Ovary (tissue), 9 donors: ENCODE data around the gene CD81. TPM values are rescaled to one million over a fixed set of nuclear protein-coding genes. Genes with fewer than 3 reads are reported as not detected.
A peak's percentile ranks its signal among the peaks of the same experiment; 100 is the strongest.

Experiments
- DNase-seq, 5 donors: peaks; one replicate each; pipeline ENCODE4 v3.0.0-alpha.2; 2019 to 2020
- H3K27ac ChIP-seq, 2 donors: fragments of 200-600 bp; one replicate each; pipeline versions ENCODE4 v1.5.1 to v1.8.0; 2019 to 2022
- H3K27me3 ChIP-seq: fragments of 200-600 bp; one replicate; pipeline ENCODE4 v1.8.0; 2022
- H3K36me3 ChIP-seq: fragments of 200-600 bp; sonication (generic); one replicate; pipeline ENCODE4 v1.5.1; 2019
- H3K4me1 ChIP-seq: one replicate; pipeline ENCODE4 v1.8.1; 2013; ENCODE audit warnings: mild to moderate bottlenecking, moderate library complexity; ENCODE audit not compliant: insufficient read depth
- H3K4me3 ChIP-seq: fragments of 200-600 bp; sonication (generic); one replicate; pipeline ENCODE4 v1.5.1; 2017
- H3K9me3 ChIP-seq, 2 donors: fragments of 200-600 bp in 1 of 2; sonication (generic) in 1 of 2; one replicate each; pipeline versions ENCODE4 v1.5.1 to v1.8.1; 2013 to 2019; ENCODE audit warnings: mild to moderate bottlenecking in 1 of 2, moderate library complexity in 1 of 2
- EP300 ChIP-seq: sonication (generic); formaldehyde crosslinking; IDR thresholded peaks from one replicate; pipeline ENCODE4 v1.6.1; 2017; ENCODE audit warnings: antibody characterized with exemption
- POLR2A ChIP-seq: fragments of 450-650 bp; IDR thresholded peaks from one replicate; pipeline ENCODE4 v1.6.1; 2017; ENCODE audit warnings: antibody characterized with exemption, mild to moderate bottlenecking, moderate library complexity
- WGBS, 3 donors: extraction: QIAGEN DNeasy Blood & Tissue Kit in 1 of 3; methylation state at CpG; one replicate each; pipeline versions ENCODE4 v1.1.5 to v1.1.7; 2013 to 2017; 5-methylcytosine and 5-hydroxymethylcytosine counted together
- intact Hi-C, 4 donors: fragments of 100-400 bp; cut with DNase I; formaldehyde crosslinking; loops; one replicate each; pipeline versions ENCODE4 v1.11.0 to v1.15.1; 2022 to 2023
- polyA plus RNA-seq, 2 donors: library from polyadenylated mRNA; stranded (reverse); fragments of 200-250 nt in 1 of 2; fragments of 350-450 nt in 1 of 2; fragmentation: Illumina TruSeq in 1 of 2; extraction: RNeasy Lipid Tissue Mini Kit (QIAGEN cat#74804) in 1 of 2; gene quantifications; one replicate each; pipeline ENCODE4 v1.2.3, GENCODE V29; 2013 to 2014
- total RNA-seq, 7 donors: library from RNA; depleted of rRNA in 2 of 7; stranded (reverse); fragments of >200 nt in 2 of 7; fragmentation: NEBNext Ultra II Directional in 3 of 7; extraction: Animal tissue kit (Norgen Biotek cat#: 25700) in 3 of 7; gene quantifications; one replicate each; pipeline versions ENCODE4 v1.1.0 to v1.2.4, GENCODE V29; 2016 to 2023
- TF ChIP-seq, protein P1 (sequence below), 3 donors: fragments of 450-650 bp in 2 of 3; fragments of 200-600 bp in 1 of 3; IDR thresholded peaks; one replicate each; pipeline versions ENCODE4 v1.5.1 to v1.8.0; 2016 to 2022; ENCODE audit warnings: antibody characterized with exemption in 3 of 3, mild to moderate bottlenecking in 1 of 3
- donor health status: DM: no; HTN: no; CAD: no; lungs with moderate emphysema.
- donor health status: DM: no; HTN: no; CAD: no.
- donor health status: Bipolar disorder and iron deficiency.
- donor health status: DM: yes; HTN: yes; CAD: no.
- donor health status: DM: no; HTN: no; CAD: no.
- donor health status: DM: yes; HTN: yes; CAD: no.

The CD81 gene
- total and polyA plus RNA-seq, 9 donors = 206 to 723 (median 541) TPM

DNA sequence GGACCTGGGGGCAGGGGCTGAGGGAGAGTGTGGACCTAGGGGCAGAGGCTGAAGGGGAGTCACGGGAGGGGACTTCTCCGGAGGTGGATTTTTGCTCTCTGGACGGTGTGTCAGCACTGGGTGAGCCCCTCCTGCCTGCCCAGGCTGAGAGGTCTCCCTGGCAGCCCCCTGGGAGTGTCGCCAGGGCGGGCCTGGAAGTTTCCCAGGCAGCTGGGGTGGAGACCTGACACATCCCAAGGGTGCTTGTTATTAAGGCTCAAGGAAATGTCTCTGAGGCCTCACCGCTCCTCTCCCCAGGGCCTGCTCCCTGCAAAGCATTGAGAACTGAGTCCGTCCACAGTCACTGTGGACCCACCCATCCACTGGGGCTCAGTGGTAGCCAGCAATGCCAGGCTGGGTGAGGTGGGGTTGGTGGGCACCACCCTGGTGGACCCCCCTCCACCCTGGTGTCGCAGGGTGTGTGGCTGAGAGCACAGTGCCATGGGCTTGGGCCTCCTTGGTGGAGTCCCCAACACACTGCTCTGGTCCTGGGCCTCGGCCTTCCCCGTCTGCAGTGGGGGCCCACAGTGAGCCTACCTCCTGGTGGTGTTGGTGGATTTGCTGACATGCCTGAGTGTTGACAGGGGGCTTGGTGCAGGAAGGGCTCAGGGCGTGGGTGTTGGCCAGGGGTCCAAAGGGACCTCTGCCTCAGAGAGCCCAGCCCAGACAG, 2.5 kb downstream of the CD81 start:
- TF ChIP-seq, protein P1, sequence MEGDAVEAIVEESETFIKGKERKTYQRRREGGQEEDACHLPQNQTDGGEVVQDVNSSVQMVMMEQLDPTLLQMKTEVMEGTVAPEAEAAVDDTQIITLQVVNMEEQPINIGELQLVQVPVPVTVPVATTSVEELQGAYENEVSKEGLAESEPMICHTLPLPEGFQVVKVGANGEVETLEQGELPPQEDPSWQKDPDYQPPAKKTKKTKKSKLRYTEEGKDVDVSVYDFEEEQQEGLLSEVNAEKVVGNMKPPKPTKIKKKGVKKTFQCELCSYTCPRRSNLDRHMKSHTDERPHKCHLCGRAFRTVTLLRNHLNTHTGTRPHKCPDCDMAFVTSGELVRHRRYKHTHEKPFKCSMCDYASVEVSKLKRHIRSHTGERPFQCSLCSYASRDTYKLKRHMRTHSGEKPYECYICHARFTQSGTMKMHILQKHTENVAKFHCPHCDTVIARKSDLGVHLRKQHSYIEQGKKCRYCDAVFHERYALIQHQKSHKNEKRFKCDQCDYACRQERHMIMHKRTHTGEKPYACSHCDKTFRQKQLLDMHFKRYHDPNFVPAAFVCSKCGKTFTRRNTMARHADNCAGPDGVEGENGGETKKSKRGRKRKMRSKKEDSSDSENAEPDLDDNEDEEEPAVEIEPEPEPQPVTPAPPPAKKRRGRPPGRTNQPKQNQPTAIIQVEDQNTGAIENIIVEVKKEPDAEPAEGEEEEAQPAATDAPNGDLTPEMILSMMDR (IDR thresholded peaks at IDR 0.05) = no peak
- no peak for TF ChIP-seq EP300
- no peak for TF ChIP-seq POLR2A
- Histone ChIP-seq H3K27me3 (no peaks in the 10 kb centered on the region), H3K4me1 (peaks cover 36% of the 10 kb centered on the region), H3K4me3 (peak overlapping the region; percentile 2), H3K27ac (peak overlapping the region; percentile 51 to 88), H3K9me3 (no peaks in the 10 kb centered on the region), H3K36me3 (no peaks in the 10 kb centered on the region)
- WGBS, 3 donors = 29 to 45% (median 33%) methylated on average over 11 of the region's 11 CpGs
- peak in 4 of 5 donors; percentile 17 to 54 (median 42) for DNase-seq
- intact Hi-C loops = loop anchor here in 3 of 4 donors (1.0 to 5.0 kb wide), 4 partner anchors 19 to 72 kb away; no protein-coding TSS in a partner anchor

DNA sequence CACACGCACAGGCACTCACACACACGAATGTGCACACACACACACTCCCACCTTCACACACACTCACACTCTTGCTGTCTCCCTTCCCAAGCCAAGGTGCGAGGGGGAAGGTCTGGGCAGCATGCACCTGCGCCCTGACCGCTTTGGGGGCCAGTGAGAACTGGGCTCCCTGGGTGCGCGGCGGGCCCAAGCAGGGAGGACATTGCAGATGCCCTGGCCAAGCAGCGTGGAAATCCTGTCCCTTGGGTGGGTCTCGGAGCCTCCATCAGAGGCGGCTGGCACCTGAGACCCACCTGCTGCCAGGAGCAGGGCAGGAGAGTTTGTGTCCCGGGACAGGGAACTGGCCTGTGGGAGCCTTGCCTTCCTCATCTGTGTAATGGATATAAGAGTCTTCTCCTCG, 3.3 kb downstream of the CD81 start:
- Histone ChIP-seq H3K27ac (peak overlapping the region; percentile 11 to 51), H3K27me3 (no peaks in the 10 kb centered on the region), H3K36me3 (no peaks in the 10 kb centered on the region), H3K9me3 (no peaks in the 10 kb centered on the region), H3K4me1 (peaks cover 42% of the 10 kb centered on the region), H3K4me3 (no peak overlapping the region)
- WGBS, 3 donors = 59 to 71% (median 69%) methylated on average over 12 to 13 of the region's 13 CpGs
- intact Hi-C loops = loop anchor here in 2 of 4 donors (5.0 kb wide), 2 partner anchors 68 to 73 kb away; no protein-coding TSS in a partner anchor
- TF ChIP-seq POLR2A (no peak), EP300 (no peak)
- TF ChIP-seq, protein P1 (IDR thresholded peaks at IDR 0.05) = no peak
- DNase-seq = peak in 2 of 5 donors; percentile 8 to 22

DNA sequence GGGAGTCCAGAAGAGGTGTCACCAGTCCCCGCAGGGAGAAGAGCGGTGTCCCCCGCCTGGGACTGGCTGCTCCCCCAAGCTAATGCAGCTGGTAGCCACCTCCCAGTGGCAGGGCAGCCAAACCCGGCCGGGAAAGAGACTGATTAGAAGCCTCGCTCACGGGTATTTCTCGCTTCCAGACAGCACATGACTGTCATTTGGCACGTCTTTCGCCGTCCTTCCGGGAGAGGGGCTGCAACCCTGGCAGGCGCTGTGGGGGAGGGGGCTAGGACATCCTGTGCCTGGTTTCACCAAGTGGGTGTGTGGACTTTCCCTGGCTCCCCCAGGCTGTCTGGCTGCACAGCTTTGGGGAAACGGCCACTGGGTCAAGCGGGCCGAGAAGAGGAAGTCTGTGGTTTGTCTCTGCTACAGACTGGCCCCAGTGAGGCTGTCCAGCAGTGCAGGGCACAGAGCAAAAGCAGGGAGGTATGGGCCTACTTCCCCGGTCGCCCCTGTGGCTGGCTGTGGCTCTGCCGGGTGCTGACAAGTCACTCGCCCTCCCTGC, 3.8 kb downstream of the CD81 start:
- intact Hi-C loops = loop anchor here in 2 of 4 donors (5.0 kb wide), 2 partner anchors 69 to 74 kb away; no protein-coding TSS in a partner anchor
- TF ChIP-seq EP300 (no peak), POLR2A (no peak)
- TF ChIP-seq, protein P1 (IDR thresholded peaks at IDR 0.05) = no peak
- WGBS, 3 donors = 53 to 56% (median 55%) methylated on average over 20 of the region's 20 CpGs
- no peaks in the 10 kb centered on the region for H3K9me3 ChIP-seq
- DNase-seq = peak; percentile 35 to 64 (median 47)
- no peaks in the 10 kb centered on the region for H3K36me3 ChIP-seq
- H3K4me1 ChIP-seq = peaks cover 42% of the 10 kb centered on the region
- H3K27me3 ChIP-seq = no peaks in the 10 kb centered on the region
- H3K4me3 ChIP-seq = no peak overlapping the region
- peak overlapping the region in 1 of 2 donors; percentile 11 for H3K27ac ChIP-seq

DNA sequence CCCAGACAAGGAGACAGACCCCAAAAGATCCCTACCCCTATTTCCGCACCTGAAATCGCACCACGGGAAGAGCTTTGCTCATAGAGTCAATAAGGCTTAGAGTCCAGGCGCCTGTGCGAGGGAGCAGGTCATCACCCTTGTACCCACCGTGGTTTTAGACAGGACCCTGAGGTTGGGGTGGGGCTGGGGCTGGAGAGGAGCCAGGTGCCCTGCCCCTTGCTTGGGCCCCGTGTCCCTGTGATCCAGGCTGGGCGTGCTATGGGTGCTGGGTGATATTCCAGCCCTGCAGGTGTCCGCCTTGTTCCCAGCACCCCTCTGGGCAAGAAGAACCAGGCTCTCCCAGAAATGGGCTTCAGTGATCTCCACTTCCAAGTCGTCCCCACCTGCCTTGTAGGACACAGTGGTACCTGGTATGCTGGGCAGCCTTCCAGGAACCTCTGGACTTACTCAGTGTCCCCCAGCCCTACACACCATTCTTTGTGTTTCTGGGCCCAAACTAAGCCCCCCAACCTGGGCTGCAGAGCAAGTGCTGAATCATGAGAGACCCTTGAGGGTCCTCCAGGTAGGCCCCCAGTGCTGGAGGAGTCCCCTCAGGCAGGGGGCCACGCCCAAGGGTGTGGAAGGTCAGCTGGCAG, 4.5 kb downstream of the CD81 start:
- Histone ChIP-seq H3K27ac (peak overlapping the region in 1 of 2 donors; percentile 66), H3K4me3 (no peak overlapping the region), H3K36me3 (no peaks in the 10 kb centered on the region), H3K27me3 (no peaks in the 10 kb centered on the region), H3K9me3 (no peaks in the 10 kb centered on the region), H3K4me1 (peaks cover 48% of the 10 kb centered on the region)
- WGBS, 3 donors = 83 to 91% (median 84%) methylated on average over 10 to 11 of the region's 11 CpGs
- intact Hi-C loops = loop anchor here in 2 of 4 donors (5.0 kb wide), 2 partner anchors 69 to 74 kb away; no protein-coding TSS in a partner anchor
- DNase-seq = peak in 4 of 5 donors; percentile 11 to 43 (median 26)
- TF ChIP-seq POLR2A = no peak
- TF ChIP-seq EP300 = no peak
- TF ChIP-seq, protein P1 (IDR thresholded peaks at IDR 0.05) = no peak
